GM13976 (cell line): ENCODE results near the gene TNP1.

Experiments used
- DNase-seq: peaks from one replicate; pipeline ENCODE4 v3.0.0; 2012; ENCODE audit warnings: low spot score
- CTCF ChIP-seq: IDR thresholded peaks from 2 replicates; pipeline ENCODE4 v1.5.1; 2012; ENCODE audit warnings: borderline replicate concordance, mild to moderate bottlenecking; ENCODE audit not compliant: insufficient read depth; ENCODE audit errors: extremely low read depth, missing control alignments, control extremely low read depth
- in situ Hi-C: fragments of 300-500 bp; cut with MboI; formaldehyde crosslinking; loops from one replicate; pipeline ENCODE4 v1.12.0; 2022; ENCODE audit warnings: low sequenced_read_pairs, mixed read lengths, inconsistent platforms; ENCODE audit not compliant: unreplicated experiment

Gene TNP1

GRCh38 chr2:216878072-216878471, 18.2 kb upstream of the TNP1 start:
- in situ Hi-C loops, result no loop called here
- no peak for TF ChIP-seq CTCF
- no peak for DNase-seq

GRCh38 chr2:216877085-216877484, 17.2 kb upstream of the TNP1 start:
- no peak for TF ChIP-seq CTCF
- in situ Hi-C loops, result no loop called here
- no peak for DNase-seq

- DNase-seq, result no peak
- TF ChIP-seq CTCF, result no peak
- in situ Hi-C loops, result no loop called here
These were observed 16.0 kb upstream of the TNP1 start for GRCh38 chr2:216875862-216876261.

- no peak for DNase-seq
- no peak for TF ChIP-seq CTCF
- in situ Hi-C loops, result no loop called here
These were observed 13.7 kb upstream of the TNP1 start for GRCh38 chr2:216873573-216873972.

- no peak for TF ChIP-seq CTCF
- in situ Hi-C loops, result no loop called here
- DNase-seq, result no peak
These were observed 12.8 kb upstream of the TNP1 start for GRCh38 chr2:216872624-216873023.

GRCh38 chr2:216872040-216872439, 12.2 kb upstream of the TNP1 start:
- DNase-seq, result no peak
- no peak for TF ChIP-seq CTCF

GRCh38 chr2:216871333-216871934, 11.6 kb upstream of the TNP1 start:
- DNase-seq, result no peak
- in situ Hi-C loops, result no loop called here

More at GRCh38 chr2:216872040-216872439, 12.2 kb upstream of the TNP1 start:
- in situ Hi-C loops, result no loop called here

More at GRCh38 chr2:216871333-216871934, 11.6 kb upstream of the TNP1 start:
- no peak for TF ChIP-seq CTCF
